GM23338 (cell line): Measurements from ENCODE around the gene SPEM2. TPM values are rescaled to one million over a fixed set of nuclear protein-coding genes. Genes with fewer than 3 reads are reported as not detected.
A peak's percentile ranks its signal among the peaks of the same experiment; 100 is the strongest.

Source experiments
- ATAC-seq: fragments of 200-7000 bp; cut with Tn5 transposase; 3 replicates; pipeline ENCODE4 v1.9.1; 2020
- DNase-seq: peaks from one replicate; pipeline ENCODE4 v3.0.0-alpha.2; 2015; ENCODE audit warnings: low spot score
- H2AFZ ChIP-seq: fragments of 200-600 bp; sonication (generic); 2 replicates; pipeline ENCODE4 v1.8.0; 2016; ENCODE audit warnings: antibody characterized with exemption, mild to moderate bottlenecking, moderate library complexity
- H3F3A ChIP-seq: fragments of 200-600 bp; sonication (generic); replicated peaks from 2 replicates; pipeline ENCODE4 v1.8.0; 2017; ENCODE audit warnings: antibody characterized with exemption, mixed run types, low read depth
- H3K27ac ChIP-seq: fragments of 200-600 bp; sonication (generic); 2 replicates; pipeline ENCODE4 v1.6.1; 2016; ENCODE audit warnings: low read depth
- H3K27me3 ChIP-seq: fragments of 200-600 bp; sonication (generic); 2 replicates; pipeline ENCODE4 v1.8.0; 2016; ENCODE audit warnings: mild to moderate bottlenecking, mixed run types, moderate library complexity; ENCODE audit not compliant: insufficient read depth
- H3K36me3 ChIP-seq: fragments of 200-600 bp; sonication (generic); 2 replicates; pipeline ENCODE4 v1.8.0; 2016; ENCODE audit warnings: mild to moderate bottlenecking; ENCODE audit not compliant: insufficient read depth
- H3K4me1 ChIP-seq: fragments of 200-600 bp; sonication (generic); 2 replicates; pipeline ENCODE4 v1.8.0; 2016; ENCODE audit warnings: mild to moderate bottlenecking, moderate library complexity; ENCODE audit not compliant: insufficient read depth
- H3K4me2 ChIP-seq: fragments of 200-600 bp; sonication (generic); 2 replicates; pipeline ENCODE4 v1.7.1; 2017; ENCODE audit warnings: mixed run types
- H3K4me3 ChIP-seq: fragments of 200-600 bp; sonication (generic); 2 replicates; pipeline ENCODE4 v1.6.1; 2016; ENCODE audit warnings: mixed run types
- H3K79me2 ChIP-seq: fragments of 200-600 bp; sonication (generic); replicated peaks from 2 replicates; pipeline ENCODE4 v1.8.0; 2017; ENCODE audit warnings: mild to moderate bottlenecking; ENCODE audit not compliant: insufficient read depth
- H3K9me2 ChIP-seq: fragments of 200-600 bp; sonication (generic); 2 replicates; pipeline ENCODE4 v1.8.0; 2017; ENCODE audit not compliant: insufficient read depth
- H4K20me1 ChIP-seq: fragments of 200-600 bp; sonication (generic); replicated peaks from 2 replicates; pipeline ENCODE4 v1.8.0; 2017; ENCODE audit warnings: mild to moderate bottlenecking; ENCODE audit not compliant: insufficient read depth
- H3K27ac Mint-ChIP-seq: 2 replicates; pipeline ENCODE4 v1.8.0; 2020; ENCODE audit warnings: inconsistent platforms, mild to moderate bottlenecking, moderate library complexity, mixed read lengths
- H3K27me3 Mint-ChIP-seq: 3 replicates; pipeline ENCODE4 v1.8.0; 2022; ENCODE audit warnings: low read depth, mild to moderate bottlenecking, moderate library complexity, mixed read lengths, inconsistent platforms; ENCODE audit not compliant: insufficient read depth, poor library complexity
- H3K36me3 Mint-ChIP-seq: 3 replicates; pipeline ENCODE4 v1.8.0; 2021; ENCODE audit warnings: low read depth, mild to moderate bottlenecking, inconsistent platforms, moderate library complexity, mixed read lengths
- H3K4me1 Mint-ChIP-seq: 3 replicates; pipeline ENCODE4 v1.8.0; 2020; ENCODE audit warnings: mild to moderate bottlenecking, inconsistent platforms, mixed read lengths
- H3K4me3 Mint-ChIP-seq: 3 replicates; pipeline ENCODE4 v1.8.0; 2021; ENCODE audit warnings: moderate library complexity, mild to moderate bottlenecking, inconsistent platforms, mixed read lengths
- H3K9me3 Mint-ChIP-seq: 3 replicates; pipeline ENCODE4 v1.8.0; 2020; ENCODE audit warnings: moderate library complexity, mild to moderate bottlenecking, inconsistent platforms, mixed read lengths
- CREB1 ChIP-seq: fragments of 250-450 bp; sonication (Bioruptor Pico); IDR thresholded peaks from 2 replicates; pipeline ENCODE4 v1.5.0; 2020; ENCODE audit warnings: low read depth, mild to moderate bottlenecking, moderate library complexity
- EZH2 ChIP-seq: fragments of 200-600 bp; sonication (generic); IDR thresholded peaks from one replicate; pipeline ENCODE4 v1.8.0; 2017; ENCODE audit warnings: antibody characterized with exemption, mild to moderate bottlenecking, low read depth; ENCODE audit not compliant: unreplicated experiment
- POLR2AphosphoS5 ChIP-seq: IDR thresholded peaks from 2 replicates; pipeline ENCODE4 v1.6.1; 2016; ENCODE audit warnings: antibody characterized with exemption, low read depth
- STAT1 ChIP-seq: IDR thresholded peaks from one replicate; pipeline ENCODE4 v1.6.1; 2016; ENCODE audit warnings: antibody characterized with exemption; ENCODE audit not compliant: unreplicated experiment
- ZNF114 ChIP-seq: fragments of 250-450 bp; sonication (Bioruptor Pico); IDR thresholded peaks from 2 replicates; pipeline ENCODE4 v1.5.0; 2020; ENCODE audit warnings: mild to moderate bottlenecking, moderate library complexity
- ZNF331 ChIP-seq: fragments of 250-450 bp; sonication (Bioruptor Pico); IDR thresholded peaks from 2 replicates; pipeline ENCODE4 v1.5.0; 2020; ENCODE audit warnings: low read depth, mild to moderate bottlenecking, moderate library complexity
- polyA plus RNA-seq: library from polyadenylated mRNA; unstranded; fragments of >200 nt; fragmentation: Nextera tagmentation; extraction: Ambion mirVana; gene quantifications from 2 replicates; pipeline ENCODE4 v1.2.1, GENCODE V29; 2016
- total RNA-seq: library from RNA; depleted of rRNA; stranded (reverse); fragments of >200 nt; shearing (Covaris generic); gene quantifications from 2 replicates; pipeline ENCODE4 v1.2.3, GENCODE V29; 2014
- TF ChIP-seq, protein P1 (sequence below), 2 experiments: fragments of 200-600 bp in 1 of 2; sonication (generic) in 1 of 2; conservative IDR thresholded peaks; 2 replicates each; pipeline versions ENCODE4 v1.5.1 to v1.6.1; 2016 to 2017; ENCODE audit warnings: antibody characterized with exemption in 2 of 2, low read depth in 2 of 2, mild to moderate bottlenecking in 2 of 2, moderate library complexity in 1 of 2

Gene SPEM2
- total and polyA plus RNA-seq, 2 experiments from 2014 or later = not detected

DNA sequence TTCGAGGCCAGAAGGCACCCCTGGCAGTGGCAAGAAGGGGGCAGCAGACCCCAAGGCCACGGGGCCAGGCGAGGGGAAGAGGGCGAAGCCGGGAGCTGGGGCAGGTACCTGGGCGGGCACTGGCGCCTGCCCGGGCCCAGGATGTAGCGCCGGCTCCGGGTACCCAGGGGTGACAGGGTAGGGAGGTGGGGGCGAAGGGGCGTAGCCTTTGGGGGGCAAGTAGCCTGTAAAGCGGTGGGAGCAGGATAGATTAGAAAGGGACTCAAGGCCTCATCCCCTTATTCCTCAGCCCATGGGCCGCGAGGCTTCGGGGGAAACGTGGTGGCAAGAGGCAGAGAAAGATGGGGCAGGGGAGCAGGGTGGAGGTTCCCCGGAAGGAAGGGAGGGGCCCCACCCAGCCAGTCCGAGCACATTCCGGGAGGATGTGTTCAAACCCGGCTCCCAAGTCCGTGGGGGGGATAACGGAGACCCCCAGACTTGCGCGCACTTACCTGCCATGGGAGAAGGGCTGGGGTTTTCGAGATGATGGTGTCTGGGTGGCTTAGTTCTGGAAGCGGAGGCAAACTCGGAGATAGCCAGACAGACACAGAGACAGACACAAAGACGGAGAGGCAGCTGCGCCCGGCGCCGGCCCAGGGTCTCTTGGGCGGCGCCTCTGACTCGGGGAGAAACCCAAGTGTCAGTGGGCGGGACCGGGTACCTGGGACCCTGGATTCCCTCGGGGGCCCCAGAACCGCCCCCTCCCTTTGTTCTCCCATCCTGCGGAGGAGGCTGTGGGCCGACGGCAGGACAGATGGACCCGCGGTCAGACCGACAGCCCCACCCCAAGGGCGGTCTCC, 31.6 kb upstream of the SPEM2 start:
- H3F3A ChIP-seq = peaks cover 21% of the 10 kb centered on the region; the same call in 1 of the 2 replicates
- H3K4me1 Mint-ChIP-seq = peaks cover 25% of the 10 kb centered on the region
- no peak overlapping the region for H3K27ac Mint-ChIP-seq
- peak overlapping the region; percentile 98 for H3K4me2 ChIP-seq
- TF ChIP-seq, protein P1, sequence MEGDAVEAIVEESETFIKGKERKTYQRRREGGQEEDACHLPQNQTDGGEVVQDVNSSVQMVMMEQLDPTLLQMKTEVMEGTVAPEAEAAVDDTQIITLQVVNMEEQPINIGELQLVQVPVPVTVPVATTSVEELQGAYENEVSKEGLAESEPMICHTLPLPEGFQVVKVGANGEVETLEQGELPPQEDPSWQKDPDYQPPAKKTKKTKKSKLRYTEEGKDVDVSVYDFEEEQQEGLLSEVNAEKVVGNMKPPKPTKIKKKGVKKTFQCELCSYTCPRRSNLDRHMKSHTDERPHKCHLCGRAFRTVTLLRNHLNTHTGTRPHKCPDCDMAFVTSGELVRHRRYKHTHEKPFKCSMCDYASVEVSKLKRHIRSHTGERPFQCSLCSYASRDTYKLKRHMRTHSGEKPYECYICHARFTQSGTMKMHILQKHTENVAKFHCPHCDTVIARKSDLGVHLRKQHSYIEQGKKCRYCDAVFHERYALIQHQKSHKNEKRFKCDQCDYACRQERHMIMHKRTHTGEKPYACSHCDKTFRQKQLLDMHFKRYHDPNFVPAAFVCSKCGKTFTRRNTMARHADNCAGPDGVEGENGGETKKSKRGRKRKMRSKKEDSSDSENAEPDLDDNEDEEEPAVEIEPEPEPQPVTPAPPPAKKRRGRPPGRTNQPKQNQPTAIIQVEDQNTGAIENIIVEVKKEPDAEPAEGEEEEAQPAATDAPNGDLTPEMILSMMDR (conservative IDR thresholded peaks at IDR 0.05; ENCODE audit: low read depth in 2 of 2) = peak; percentile 58 to 70
- TF ChIP-seq STAT1 = no peak
- no peak for TF ChIP-seq ZNF331 (CRISPR knock-in tag)
- no peak for TF ChIP-seq EZH2
- peaks cover 12% of the 10 kb centered on the region for H4K20me1 ChIP-seq
- peak; percentile 70 for ATAC-seq
- peak overlapping the region; percentile 91 for H3K4me3 ChIP-seq
- no peaks in the 10 kb centered on the region for H3K9me2 ChIP-seq
- H3K27me3 Mint-ChIP-seq = peaks cover 16% of the 10 kb centered on the region
- H3K27me3 ChIP-seq = no peaks in the 10 kb centered on the region
- H3K36me3 ChIP-seq = peaks cover 4% of the 10 kb centered on the region; the same call in 1 of the 2 replicates
- peak; percentile 88 for DNase-seq
- peaks cover 31% of the 10 kb centered on the region for H3K36me3 Mint-ChIP-seq
- H3K4me3 Mint-ChIP-seq = peak overlapping the region; percentile 87
- no peaks in the 10 kb centered on the region; the same call in 1 of the 2 replicates for H3K4me1 ChIP-seq
- H2AFZ ChIP-seq = peak overlapping the region; percentile 91
- H3K79me2 ChIP-seq = no peaks in the 10 kb centered on the region
- H3K9me3 Mint-ChIP-seq = no peaks in the 10 kb centered on the region
- H3K27ac ChIP-seq = no peak overlapping the region

DNA sequence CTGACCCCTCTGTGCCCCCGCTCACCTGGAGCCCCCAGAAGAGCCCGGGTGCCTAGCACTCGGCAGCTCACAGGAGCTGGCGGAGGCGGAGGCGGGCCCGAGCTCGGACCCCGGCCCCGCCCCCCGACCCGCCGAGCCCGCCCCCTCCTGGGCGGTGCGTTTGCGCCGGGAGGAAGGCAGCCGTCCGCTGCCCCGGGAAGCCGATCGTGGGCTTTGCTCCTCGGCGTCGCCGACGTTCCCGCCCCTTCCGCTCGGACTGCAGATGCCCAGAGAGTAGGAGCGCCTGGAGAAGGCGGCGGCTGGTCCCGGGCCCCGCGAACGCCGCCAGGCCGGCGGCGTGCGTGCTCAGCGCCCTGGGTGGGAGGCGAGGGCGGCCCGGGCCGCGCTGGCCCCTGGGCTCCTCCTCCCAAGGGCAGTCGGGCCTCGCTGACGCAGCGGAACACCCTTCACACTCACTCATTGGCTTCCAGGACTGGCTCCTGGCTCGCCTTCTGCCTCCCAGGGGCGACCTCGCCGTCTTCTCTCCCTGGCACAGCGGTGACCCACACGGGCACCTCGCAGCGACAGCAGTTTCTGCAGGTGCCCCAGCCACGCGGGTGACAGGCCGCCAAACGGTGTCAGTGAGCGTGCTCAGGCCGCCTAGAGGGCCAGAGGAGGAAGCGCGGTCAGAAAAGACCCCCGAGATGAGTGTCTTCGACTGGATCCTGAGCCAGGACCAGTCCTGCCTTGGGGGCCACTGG, 30.8 kb upstream of the SPEM2 start, which contains the start of gene PLSCR3:
Gene PLSCR3, minus strand, starts transcription at position 74 of the 740 bp plus-strand sequence. CDS start 415 bp downstream, outside the sequence.
- TF ChIP-seq EZH2 (no peak), CREB1 (CRISPR knock-in tag) (no peak), STAT1 (no peak), ZNF114 (no peak), POLR2AphosphoS5 (peak; percentile 65)
- TF ChIP-seq, protein P1 (conservative IDR thresholded peaks at IDR 0.05; ENCODE audit: low read depth in 2 of 2) = peak; percentile 28 to 42; a peak in 3 of 4 replicates
- no peaks in the 10 kb centered on the region for H3K9me2 ChIP-seq
- Mint-ChIP-seq H3K36me3 (peaks cover 26% of the 10 kb centered on the region), H3K9me3 (no peaks in the 10 kb centered on the region), H3K4me3 (peak within 1 kb of the TSS; percentile 87), H3K27me3 (peaks cover 16% of the 10 kb centered on the region), H3K4me1 (peaks cover 25% of the 10 kb centered on the region), H3K27ac (peak within 1 kb of the TSS; percentile 71; the same call in 1 of the 2 replicates)
- peak within 1 kb of the TSS; percentile 91 for H2AFZ ChIP-seq
- no peaks in the 10 kb centered on the region; the same call in 1 of the 2 replicates for H3K4me1 ChIP-seq
- no peak within 1 kb of the TSS for H3K27ac ChIP-seq
- H3K36me3 ChIP-seq = peaks cover 4% of the 10 kb centered on the region; the same call in 1 of the 2 replicates
- DNase-seq (peak; percentile 89), ATAC-seq (peak; percentile 75)
- H3F3A ChIP-seq = peaks cover 21% of the 10 kb centered on the region; the same call in 1 of the 2 replicates
- no peaks in the 10 kb centered on the region for H3K27me3 ChIP-seq
- H3K79me2 ChIP-seq = no peaks in the 10 kb centered on the region
- peak within 1 kb of the TSS; percentile 91 for H3K4me3 ChIP-seq
- peak within 1 kb of the TSS; percentile 98 for H3K4me2 ChIP-seq
- H4K20me1 ChIP-seq = peaks cover 12% of the 10 kb centered on the region
